GM10266 (cell line): ENCODE results near the gene NFIA.

ENCODE experiments used
- DNase-seq: peaks from one replicate; pipeline ENCODE4 v3.0.0; 2012; ENCODE audit errors: extremely low spot score
- CTCF ChIP-seq: IDR thresholded peaks from 2 replicates; pipeline ENCODE4 v1.5.1; 2012; ENCODE audit warnings: mild to moderate bottlenecking, low read depth; ENCODE audit not compliant: control insufficient read depth, insufficient read depth; ENCODE audit errors: missing control alignments

Gene NFIA

GRCh38 chr1:61198554-61198953 is 116.2 kb downstream of the NFIA start:
- DNase-seq, result no peak
- no peak for TF ChIP-seq CTCF

GRCh38 chr1:61201035-61201434 is 118.7 kb downstream of the NFIA start:
- no peak for TF ChIP-seq CTCF
- no peak for DNase-seq

- no peak for DNase-seq
- no peak for TF ChIP-seq CTCF
Measured at GRCh38 chr1:61202854-61203598, 120.7 kb downstream of the NFIA start.

- no peak for DNase-seq
- no peak for TF ChIP-seq CTCF
Measured at GRCh38 chr1:61204528-61204927, 122.2 kb downstream of the NFIA start.

GRCh38 chr1:61207416-61207815 is 125.1 kb downstream of the NFIA start:
- no peak for DNase-seq
- TF ChIP-seq CTCF, result no peak

- DNase-seq, result no peak
- TF ChIP-seq CTCF, result no peak
Measured at GRCh38 chr1:61208172-61208571, 125.8 kb downstream of the NFIA start.

- DNase-seq, result no peak
- TF ChIP-seq CTCF, result no peak
Measured at GRCh38 chr1:61208831-61209230, 126.5 kb downstream of the NFIA start.
